ENCODE measurements around the gene MRTO4. TPM values are rescaled to one million over a fixed set of nuclear protein-coding genes. Genes with fewer than 3 reads are reported as not detected.
"Not testable (repeated sequence)": the region's sequence is repeated elsewhere in the genome, so short reads cannot be mapped to it uniquely, and the experiment has no call there.

MRTO4 gene
- total RNA-seq, 1 experiment from 2014 or later: 90.1 TPM

DNA sequence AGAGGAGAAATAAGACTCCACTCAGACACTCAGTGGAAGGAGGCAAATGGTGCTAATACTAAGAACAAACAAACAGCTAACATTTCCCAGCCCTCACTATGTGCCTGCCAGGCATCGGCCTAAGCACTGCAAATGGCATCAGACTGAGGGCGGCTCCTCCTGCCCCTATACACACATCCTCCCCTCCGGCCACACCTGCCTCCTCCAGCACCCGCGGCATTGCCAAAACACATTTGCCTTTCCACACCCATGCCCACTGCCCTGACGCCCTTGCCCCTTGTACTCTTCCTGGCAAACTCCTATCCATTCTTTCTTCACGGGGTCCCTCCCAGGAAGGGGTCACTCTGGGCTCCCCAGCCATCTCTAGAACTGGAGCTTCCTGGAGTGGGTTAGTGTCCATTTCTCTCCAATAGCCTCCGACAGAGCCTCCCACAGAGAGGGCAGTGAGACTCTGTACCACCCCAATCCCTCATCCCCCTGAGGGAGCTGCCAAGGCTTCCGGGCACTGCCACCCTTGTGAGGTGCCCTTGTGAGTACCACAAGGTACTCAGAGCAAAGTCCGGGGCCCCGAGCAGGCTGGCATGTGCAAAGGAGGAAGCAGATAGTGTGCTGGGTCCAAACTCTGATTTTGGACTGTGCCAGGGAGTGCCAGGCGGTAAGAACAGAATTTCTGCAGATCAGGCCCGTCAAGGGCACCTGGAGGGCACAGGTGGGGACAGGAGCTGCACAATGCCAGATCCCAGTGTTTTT, 36.0 kb downstream of the MRTO4 start:
- ATAC-seq: peak; percentile 11; the same call in 1 of the 2 replicates
- Histone ChIP-seq H3K9me3 (ENCODE audit: control insufficient read depth, insufficient read depth, low read depth, low read length) (no peaks in the 10 kb centered on the region), H3K4me1 (ENCODE audit: control insufficient read depth, insufficient read depth, low read length) (peaks cover 5% of the 10 kb centered on the region; the same call in 1 of the 2 replicates), H3K27me3 (ENCODE audit: control insufficient read depth, insufficient read depth, low read length) (no peaks in the 10 kb centered on the region), H3K36me3 (ENCODE audit: control insufficient read depth, insufficient read depth, low read length) (no peaks in the 10 kb centered on the region), H3K27ac (ENCODE audit: low read length) (no peak overlapping the region), H3K4me3 (ENCODE audit: low read depth in 2 of 2, low read length in 2 of 2) (no peak overlapping the region)
- BruUV-seq (replicated peaks): no TSS peak
- CTCF ChIA-PET: interaction anchor here (0.5 kb wide), 1 partner anchor 54 kb away, joined by 5 read pairs; no protein-coding TSS in a partner anchor
- POLR2A ChIA-PET: interaction anchor here (0.6 kb wide), 1 partner anchor 8 kb away, joined by 3 read pairs; no protein-coding TSS in a partner anchor
- intact Hi-C loops (cut with micrococcal nuclease; ENCODE audit: unreplicated experiment) (no loop called here), in situ Hi-C loops (cut with HindIII; ENCODE audit: low pct_unique_long_range_greater_than_20kb, low sequenced_read_pairs) (no loop called here)
- DNase-seq (ENCODE audit: low read depth, low spot score): no peak
- TF ChIP-seq TCF7L2 (IDR thresholded peaks at IDR 0.05; ENCODE audit: low read depth, low read length) (no peak), CTCF (IDR thresholded peaks at IDR 0.05) (no peak), SIN3A (IDR thresholded peaks at IDR 0.05; ENCODE audit: borderline replicate concordance, insufficient read depth, low read depth, low read length) (no peak), POLR2AphosphoS5 (IDR thresholded peaks at IDR 0.05; ENCODE audit: low read depth, low read length) (no peak)
- TF ChIP-seq, protein P1, sequence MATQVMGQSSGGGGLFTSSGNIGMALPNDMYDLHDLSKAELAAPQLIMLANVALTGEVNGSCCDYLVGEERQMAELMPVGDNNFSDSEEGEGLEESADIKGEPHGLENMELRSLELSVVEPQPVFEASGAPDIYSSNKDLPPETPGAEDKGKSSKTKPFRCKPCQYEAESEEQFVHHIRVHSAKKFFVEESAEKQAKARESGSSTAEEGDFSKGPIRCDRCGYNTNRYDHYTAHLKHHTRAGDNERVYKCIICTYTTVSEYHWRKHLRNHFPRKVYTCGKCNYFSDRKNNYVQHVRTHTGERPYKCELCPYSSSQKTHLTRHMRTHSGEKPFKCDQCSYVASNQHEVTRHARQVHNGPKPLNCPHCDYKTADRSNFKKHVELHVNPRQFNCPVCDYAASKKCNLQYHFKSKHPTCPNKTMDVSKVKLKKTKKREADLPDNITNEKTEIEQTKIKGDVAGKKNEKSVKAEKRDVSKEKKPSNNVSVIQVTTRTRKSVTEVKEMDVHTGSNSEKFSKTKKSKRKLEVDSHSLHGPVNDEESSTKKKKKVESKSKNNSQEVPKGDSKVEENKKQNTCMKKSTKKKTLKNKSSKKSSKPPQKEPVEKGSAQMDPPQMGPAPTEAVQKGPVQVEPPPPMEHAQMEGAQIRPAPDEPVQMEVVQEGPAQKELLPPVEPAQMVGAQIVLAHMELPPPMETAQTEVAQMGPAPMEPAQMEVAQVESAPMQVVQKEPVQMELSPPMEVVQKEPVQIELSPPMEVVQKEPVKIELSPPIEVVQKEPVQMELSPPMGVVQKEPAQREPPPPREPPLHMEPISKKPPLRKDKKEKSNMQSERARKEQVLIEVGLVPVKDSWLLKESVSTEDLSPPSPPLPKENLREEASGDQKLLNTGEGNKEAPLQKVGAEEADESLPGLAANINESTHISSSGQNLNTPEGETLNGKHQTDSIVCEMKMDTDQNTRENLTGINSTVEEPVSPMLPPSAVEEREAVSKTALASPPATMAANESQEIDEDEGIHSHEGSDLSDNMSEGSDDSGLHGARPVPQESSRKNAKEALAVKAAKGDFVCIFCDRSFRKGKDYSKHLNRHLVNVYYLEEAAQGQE (IDR thresholded peaks at IDR 0.05; ENCODE audit: insufficient read depth in 1 of 2, low read depth in 2 of 2, low read length in 1 of 2): no peak

DNA sequence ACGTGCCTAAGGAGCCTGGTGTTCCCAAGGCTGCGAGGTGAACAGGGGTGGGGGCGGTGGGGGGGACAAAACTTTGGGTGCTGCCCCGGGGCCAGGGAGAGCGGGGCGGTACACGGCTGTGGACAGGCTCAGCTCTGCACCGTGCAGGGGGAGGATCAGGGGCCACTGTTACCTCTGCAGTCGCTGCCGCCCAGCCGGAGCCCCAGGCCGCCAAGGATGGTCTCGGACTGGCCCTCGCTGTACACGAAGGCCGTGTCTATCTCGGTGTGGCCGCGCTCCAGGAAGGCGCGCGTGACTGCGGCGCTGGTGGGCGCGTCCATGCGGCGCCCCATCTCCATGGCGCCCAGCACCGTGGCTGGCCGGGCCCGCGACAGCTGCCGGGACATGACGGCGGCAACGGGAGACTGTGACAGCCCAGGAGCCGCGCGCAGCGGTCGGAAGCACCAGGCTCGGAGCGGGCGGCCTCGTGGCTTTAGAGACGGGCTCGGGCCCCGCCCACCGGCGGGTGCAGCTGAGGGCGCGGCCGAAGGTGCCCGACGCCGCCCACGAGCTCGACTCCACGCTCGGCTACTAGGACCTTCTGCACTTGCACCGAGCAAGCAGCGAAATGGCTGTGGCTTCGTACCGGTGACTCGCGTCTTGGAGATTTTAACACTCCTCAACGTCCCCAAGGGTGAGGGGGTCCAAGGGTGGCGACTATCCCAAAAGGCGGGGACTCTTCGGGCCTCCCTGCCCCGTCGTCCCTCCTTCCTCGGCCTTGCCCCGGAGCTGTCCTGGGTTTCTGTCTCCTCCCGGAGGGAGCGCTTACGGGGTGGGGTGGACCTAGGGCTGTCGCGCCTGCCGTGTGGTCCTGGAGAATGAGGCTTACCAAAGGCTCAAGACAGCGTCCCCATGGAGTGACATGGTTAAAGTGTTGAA, 37.0 kb downstream of the MRTO4 start, which contains the start of gene AKR7A3:
Gene AKR7A3 (minus strand): TSS at position 447 of the 918 bp plus-strand sequence. CDS start 61 bp downstream, at position 386.
- CTCF ChIA-PET; DNase-seq (ENCODE audit: low read depth, low spot score): not testable (repeated sequence)
- H3K4me3 ChIP-seq (ENCODE audit: low read depth in 2 of 2, low read length in 2 of 2): peak within 1 kb of the TSS; percentile 39 to 60

More for the DNA sequence above, 37.0 kb downstream of the MRTO4 start, which contains the start of gene AKR7A3:
- POLR2A ChIA-PET; H3K27me3 ChIP-seq (ENCODE audit: control insufficient read depth, insufficient read depth, low read length); H3K4me1 ChIP-seq (ENCODE audit: control insufficient read depth, insufficient read depth, low read length); H3K36me3 ChIP-seq (ENCODE audit: control insufficient read depth, insufficient read depth, low read length); H3K9me3 ChIP-seq (ENCODE audit: control insufficient read depth, insufficient read depth, low read depth, low read length); BruUV-seq (replicated peaks); in situ Hi-C loops (cut with HindIII; ENCODE audit: low pct_unique_long_range_greater_than_20kb, low sequenced_read_pairs); intact Hi-C loops (cut with micrococcal nuclease; ENCODE audit: unreplicated experiment): not testable (repeated sequence)
- peak; percentile 92 for ATAC-seq
- H3K27ac ChIP-seq (ENCODE audit: low read length): peak within 1 kb of the TSS; percentile 40; the same call in 1 of the 2 replicates
